HEK293 (cell line): ENCODE results near the gene USF1.

ENCODE experiments used
- EGR2 ChIP-seq: fragments of 450-650 bp; formaldehyde crosslinking; IDR thresholded peaks from 2 replicates; pipeline ENCODE4 v1.5.1; 2016; ENCODE audit warnings: low read depth, missing biosample characterization, missing genetic modification characterization
- GFI1B ChIP-seq: fragments of 450-650 bp; formaldehyde crosslinking; IDR thresholded peaks from 2 replicates; pipeline ENCODE4 v1.5.1; 2016; ENCODE audit warnings: missing biosample characterization, missing genetic modification characterization
- GLI4 ChIP-seq: fragments of 450-650 bp; formaldehyde crosslinking; IDR thresholded peaks from 2 replicates; pipeline ENCODE4 v1.5.1; 2016; ENCODE audit warnings: missing biosample characterization, missing genetic modification characterization
- KLF16 ChIP-seq: fragments of 450-650 bp; formaldehyde crosslinking; IDR thresholded peaks from 2 replicates; pipeline ENCODE4 v1.5.1; 2017; ENCODE audit warnings: missing biosample characterization, missing genetic modification characterization
- OVOL3 ChIP-seq: fragments of 450-650 bp; formaldehyde crosslinking; IDR thresholded peaks from 2 replicates; pipeline ENCODE4 v1.5.1; 2016; ENCODE audit warnings: missing biosample characterization, missing genetic modification characterization
- PRDM2 ChIP-seq: fragments of 450-650 bp; formaldehyde crosslinking; IDR thresholded peaks from 2 replicates; pipeline ENCODE4 v1.5.1; 2016; ENCODE audit warnings: missing biosample characterization, missing genetic modification characterization, borderline replicate concordance
- REPIN1 ChIP-seq: fragments of 450-650 bp; formaldehyde crosslinking; IDR thresholded peaks from 2 replicates; pipeline ENCODE4 v1.5.1; 2017; ENCODE audit warnings: missing biosample characterization, missing genetic modification characterization, low read depth
- ZBTB20 ChIP-seq: fragments of 450-650 bp; formaldehyde crosslinking; IDR thresholded peaks from 2 replicates; pipeline ENCODE4 v1.5.1; 2016; ENCODE audit warnings: missing biosample characterization, missing genetic modification characterization
- ZNF114 ChIP-seq: fragments of 450-650 bp; formaldehyde crosslinking; IDR thresholded peaks from 2 replicates; pipeline ENCODE4 v1.5.0; 2017; ENCODE audit warnings: missing biosample characterization, missing genetic modification characterization
- ZNF157 ChIP-seq: fragments of 450-650 bp; formaldehyde crosslinking; IDR thresholded peaks from 2 replicates; pipeline ENCODE4 v1.5.1; 2016; ENCODE audit warnings: missing biosample characterization, missing genetic modification characterization
- ZNF23 ChIP-seq: fragments of 450-650 bp; formaldehyde crosslinking; IDR thresholded peaks from 2 replicates; pipeline ENCODE4 v1.5.1; 2016; ENCODE audit warnings: missing biosample characterization, missing genetic modification characterization, borderline replicate concordance
- ZNF350 ChIP-seq: fragments of 450-650 bp; formaldehyde crosslinking; IDR thresholded peaks from 2 replicates; pipeline ENCODE4 v1.5.0; 2017; ENCODE audit warnings: missing biosample characterization, mild to moderate bottlenecking, missing genetic modification characterization
- ZNF366 ChIP-seq: fragments of 450-650 bp; formaldehyde crosslinking; conservative IDR thresholded peaks from 2 replicates; pipeline ENCODE4 v1.5.1; 2016; ENCODE audit warnings: missing biosample characterization, missing genetic modification characterization
- ZNF416 ChIP-seq: fragments of 450-650 bp; formaldehyde crosslinking; IDR thresholded peaks from 2 replicates; pipeline ENCODE4 v1.5.1; 2016; ENCODE audit warnings: missing biosample characterization, missing genetic modification characterization
- ZNF518A ChIP-seq: fragments of 450-650 bp; formaldehyde crosslinking; conservative IDR thresholded peaks from 2 replicates; pipeline ENCODE4 v1.5.1; 2016; ENCODE audit warnings: low read depth, missing biosample characterization, missing genetic modification characterization
- ZNF549 ChIP-seq: fragments of 450-650 bp; IDR thresholded peaks from 2 replicates; pipeline ENCODE4 v1.5.1; 2018; ENCODE audit warnings: missing biosample characterization, missing genetic modification characterization, mild to moderate bottlenecking, inconsistent platforms, moderate library complexity
- ZNF555 ChIP-seq: fragments of 450-650 bp; formaldehyde crosslinking; conservative IDR thresholded peaks from 2 replicates; pipeline ENCODE4 v1.5.1; 2017; ENCODE audit warnings: missing biosample characterization, mild to moderate bottlenecking, missing genetic modification characterization, inconsistent platforms
- ZNF704 ChIP-seq: fragments of 450-650 bp; formaldehyde crosslinking; IDR thresholded peaks from 2 replicates; pipeline ENCODE4 v1.5.1; 2016; ENCODE audit warnings: missing biosample characterization, missing genetic modification characterization
- ZNF785 ChIP-seq: fragments of 450-650 bp; formaldehyde crosslinking; IDR thresholded peaks from 2 replicates; pipeline ENCODE4 v1.5.1; 2016; ENCODE audit warnings: missing biosample characterization, missing genetic modification characterization
- ZNF843 ChIP-seq: fragments of 450-650 bp; formaldehyde crosslinking; IDR thresholded peaks from 2 replicates; pipeline ENCODE4 v1.5.1; 2016; ENCODE audit warnings: missing biosample characterization, missing genetic modification characterization

USF1 gene

DNA sequence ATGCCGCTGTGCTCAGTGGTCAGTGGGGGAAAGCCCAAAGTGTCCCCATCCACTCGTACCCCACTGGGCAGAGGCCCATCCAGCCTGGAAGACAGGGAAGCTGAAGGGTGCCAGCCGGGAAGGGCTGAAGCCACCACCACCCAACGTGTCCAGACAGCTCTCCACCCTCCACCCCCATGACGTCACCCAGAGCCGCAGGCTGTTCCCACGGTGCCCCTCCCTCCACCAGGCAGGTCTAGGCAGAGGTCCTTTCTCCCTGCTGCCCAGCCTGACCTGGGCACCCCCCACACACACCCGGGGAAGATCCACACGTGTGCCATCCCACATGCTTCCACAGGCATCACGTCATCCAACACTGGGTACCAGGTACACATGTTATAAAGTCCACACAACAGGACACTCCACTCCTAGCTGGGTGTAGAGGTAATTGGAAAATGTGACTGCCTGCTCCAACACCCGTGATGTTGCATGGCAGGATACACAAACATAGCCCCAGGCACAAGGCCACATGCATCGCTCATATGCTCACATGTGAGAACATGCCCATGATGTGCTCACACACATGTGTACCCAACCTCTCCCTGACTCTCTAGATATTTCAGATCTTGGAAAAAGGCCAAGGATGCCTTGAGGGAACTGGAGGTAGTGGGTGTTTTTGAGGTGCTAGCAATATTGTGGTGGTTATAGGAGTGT lies 29.0 kb upstream of the USF1 start (continued):
- TF ChIP-seq PRDM2 (tag by site-specific recombination) (peak; percentile 88; the same call in 1 of the 2 replicates), EGR2 (peak; percentile 12; the same call in 1 of the 2 replicates), ZNF843 (tag by site-specific recombination) (no peak), ZNF23 (tag by site-specific recombination) (no peak), ZNF785 (0 out of 2 replicates have a peak, but pooled peaks have one; percentile 23), ZNF416 (tag by site-specific recombination) (no peak), ZNF157 (tag by site-specific recombination) (no peak), ZNF549 (tag by site-specific recombination) (no peak), ZNF366 (tag by site-specific recombination) (no peak; the same call in 1 of the 2 replicates), GFI1B (tag by site-specific recombination) (no peak), REPIN1 (tag by site-specific recombination) (no peak), OVOL3 (tag by site-specific recombination) (no peak), KLF16 (no peak), ZNF704 (tag by site-specific recombination) (0 out of 2 replicates have a peak, but pooled peaks have one; percentile 19), ZNF555 (tag by site-specific recombination) (no peak), ZNF518A (no peak), ZBTB20 (tag by site-specific recombination) (peak; percentile 41; the same call in 1 of the 2 replicates), ZNF350 (tag by site-specific recombination) (no peak), GLI4 (tag by site-specific recombination) (no peak), ZNF114 (tag by site-specific recombination) (no peak)
